ENCODE data around the gene RAB3IL1.

DNA sequence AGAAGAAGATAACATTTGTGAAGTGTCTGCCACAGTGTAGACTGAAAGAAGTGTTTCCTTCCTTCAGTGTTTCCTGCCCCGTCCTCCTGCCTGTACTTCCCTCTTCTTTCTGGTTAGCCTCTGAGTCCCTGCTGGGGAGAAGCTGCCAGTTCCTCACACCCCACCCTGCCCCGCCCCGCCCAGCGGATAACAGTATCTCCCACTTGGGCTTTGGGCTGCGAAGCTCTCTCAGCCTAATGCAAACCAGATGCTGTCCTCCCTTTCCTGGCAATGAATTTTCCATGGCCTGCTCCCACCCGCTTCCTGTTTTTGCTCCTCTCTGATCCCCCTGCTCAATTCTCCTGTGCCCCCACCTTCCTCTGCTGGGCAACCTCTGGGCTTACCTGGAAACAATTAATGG is 5.2 kb upstream of the RAB3IL1 start:
- TF ChIP-seq CTCF (IDR thresholded peaks at IDR 0.05 in 2 of 3, conservative IDR thresholded peaks at IDR 0.05 in 1 of 3; ENCODE audit: borderline replicate concordance in 1 of 3, insufficient read depth in 1 of 3, low read depth in 2 of 3, low read length in 2 of 3) (no peak), POLR2A (IDR thresholded peaks at IDR 0.05; ENCODE audit: borderline replicate concordance, extremely low read depth, insufficient read depth, insufficient read length) (no peak), EGR1 (IDR thresholded peaks at IDR 0.05; ENCODE audit: low read depth) (no peak), EZH2 (IDR thresholded peaks at IDR 0.05) (no peak), SIN3A (IDR thresholded peaks at IDR 0.05; ENCODE audit: low read depth) (no peak), MAX (IDR thresholded peaks at IDR 0.05) (no peak), CEBPB (IDR thresholded peaks at IDR 0.05; ENCODE audit: low read depth) (no peak), ELF1 (IDR thresholded peaks at IDR 0.05; ENCODE audit: borderline replicate concordance, low read depth) (no peak)

All from HCT116 (cell line).